HS-27A (cell line): ENCODE results near the gene LEMD1.
"Not testable (repeated sequence)": the region's sequence is repeated elsewhere in the genome, so short reads cannot be mapped to it uniquely, and the experiment has no call there.

Source experiments
- DNase-seq: peaks from one replicate; pipeline ENCODE4 v3.0.0-alpha.2; 2012; ENCODE audit warnings: low read depth, missing footprints

The LEMD1 gene

GRCh38 chr1:205430696-205431305, 8.9 kb upstream of the LEMD1 start:
- DNase-seq: no peak

GRCh38 chr1:205429762-205430695, 8.2 kb upstream of the LEMD1 start:
- DNase-seq: no peak

GRCh38 chr1:205424901-205425600, 3.2 kb upstream of the LEMD1 start:
- no peak for DNase-seq

GRCh38 chr1:205423814-205424399, 2.1 kb upstream of the LEMD1 start:
- DNase-seq: no peak

- no peak for DNase-seq
These were observed 1.3 kb upstream of the LEMD1 start for GRCh38 chr1:205422993-205423642.

GRCh38 chr1:205420938-205421337, 918 bp downstream of the LEMD1 start:
- DNase-seq: no peak

- DNase-seq: no peak
These were observed 3.8 kb downstream of the LEMD1 start for GRCh38 chr1:205417870-205418635.

GRCh38 chr1:205416322-205416721, 5.5 kb downstream of the LEMD1 start:
- DNase-seq: no peak

- DNase-seq: no peak
These were observed 11.1 kb downstream of the LEMD1 start for GRCh38 chr1:205410581-205411298.

GRCh38 chr1:205407970-205408369, 13.9 kb downstream of the LEMD1 start:
- DNase-seq: no peak

- not testable (repeated sequence) for DNase-seq
These were observed 15.6 kb downstream of the LEMD1 start for GRCh38 chr1:205406252-205406651.

- DNase-seq: not testable (repeated sequence)
These were observed 17.4 kb downstream of the LEMD1 start for GRCh38 chr1:205404484-205404883.

GRCh38 chr1:205398586-205398985, 23.3 kb downstream of the LEMD1 start:
- DNase-seq: no peak

- DNase-seq: no peak
These were observed 24.8 kb downstream of the LEMD1 start for GRCh38 chr1:205396967-205397616.

- no peak for DNase-seq
These were observed 26.2 kb downstream of the LEMD1 start for GRCh38 chr1:205395616-205396015.

- DNase-seq: no peak
These were observed 29.2 kb downstream of the LEMD1 start for GRCh38 chr1:205392650-205393049.

- DNase-seq: no peak
These were observed 30.5 kb downstream of the LEMD1 start for GRCh38 chr1:205391386-205391785.

- no peak for DNase-seq
These were observed 34.0 kb downstream of the LEMD1 start for GRCh38 chr1:205387845-205388244.

- not testable (repeated sequence) for DNase-seq
These were observed 38.9 kb downstream of the LEMD1 start for GRCh38 chr1:205382990-205383389.

- no peak for DNase-seq
These were observed 39.3 kb downstream of the LEMD1 start for GRCh38 chr1:205382561-205382960.
